Endothelial cell of umbilical vein (primary cell): Measurements from ENCODE around the gene SERPINB2. TPM values are rescaled to one million over a fixed set of nuclear protein-coding genes. Genes with fewer than 3 reads are reported as not detected.

ENCODE experiments used
- BruUV-seq: library from RNA; stranded (reverse); fragments of 400-500 nt; replicated peaks from 2 replicates; lab custom pipeline; 2021; lab: Mats Ljungman, UMichigan
- CTCF ChIA-PET: fragments of 300-600, 350-600 bp; sonication (Branson Sonifier 250); formaldehyde crosslinking; loops from one replicate; lab custom pipeline; 2021; ENCODE audit warnings: antibody characterized with exemption, inconsistent platforms; lab: Charles Lee
- POLR2A ChIA-PET: fragments of 300-600, 350-600 bp; sonication (Branson Sonifier 250); formaldehyde crosslinking; loops from one replicate; lab custom pipeline; 2021; ENCODE audit warnings: antibody characterized with exemption, inconsistent platforms; lab: Charles Lee
- DNase-seq: peaks from one replicate; pipeline ENCODE4 v3.0.0-alpha.2; 2011; ENCODE audit warnings: low read depth, low spot score
- FAIRE-seq: peaks from 2 replicates; lab custom pipeline; 2011; peaks lifted over from hg19 to GRCh38; lab: Jason Lieb, UNC
- H2AFZ ChIP-seq: 2 replicates; pipeline ENCODE4 v1.6.0; 2012; ENCODE audit warnings: low read depth, low read length, control low read depth, inconsistent platforms
- H3K27ac ChIP-seq: 2 replicates; pipeline ENCODE4 v1.5.1; 2011; ENCODE audit warnings: low read depth, mild to moderate bottlenecking, control low read depth, low read length, moderate library complexity; ENCODE audit not compliant: insufficient read depth
- H3K27me3 ChIP-seq, 2 experiments: 2 replicates each; pipeline versions ENCODE4 v1.6.0 to v1.6.1; 2011; ENCODE audit warnings: low read length in 2 of 2, mixed read lengths in 1 of 2; ENCODE audit not compliant: control insufficient read depth in 2 of 2, insufficient read depth in 2 of 2
- H3K36me3 ChIP-seq, 2 experiments: 2 replicates in 1 of 2; 3 replicates in 1 of 2; pipeline ENCODE4 v1.5.1; 2011; ENCODE audit warnings: low read length in 2 of 2, mild to moderate bottlenecking in 1 of 2, moderate library complexity in 1 of 2; ENCODE audit not compliant: control insufficient read depth in 2 of 2, insufficient read depth in 2 of 2; ENCODE audit errors: extremely low read depth in 1 of 2
- H3K4me1 ChIP-seq: 3 replicates; pipeline ENCODE4 v1.5.1; 2011; ENCODE audit warnings: mild to moderate bottlenecking, low read length; ENCODE audit not compliant: control insufficient read depth, insufficient read depth; ENCODE audit errors: extremely low read depth
- H3K4me2 ChIP-seq: 2 replicates; pipeline ENCODE4 v1.6.1; 2011; ENCODE audit warnings: low read length, control low read depth, mixed read lengths; ENCODE audit not compliant: insufficient read depth
- H3K4me3 ChIP-seq, 3 experiments: fragments of 200-600 bp in 1 of 3; sonication (generic), shearing (Covaris generic) in 1 of 3; replicated peaks in 1 of 3; 2 replicates each; pipeline ENCODE4 v1.5.1; 2011 to 2016; ENCODE audit warnings: control low read depth in 3 of 3, low read length in 3 of 3, mild to moderate bottlenecking in 2 of 3, inconsistent platforms in 1 of 3, low read depth in 1 of 3, moderate library complexity in 1 of 3; ENCODE audit not compliant: insufficient read depth in 1 of 3
- H3K79me2 ChIP-seq: 2 replicates; pipeline ENCODE4 v1.6.0; 2012; ENCODE audit warnings: low read length, inconsistent platforms; ENCODE audit not compliant: control insufficient read depth, insufficient read depth
- H3K9ac ChIP-seq: replicated peaks from 2 replicates; pipeline ENCODE3; 2011; ENCODE audit warnings: low read length, control low read depth; ENCODE audit not compliant: insufficient read depth; ENCODE audit errors: extremely low read depth
- H3K9me1 ChIP-seq: replicated peaks from 3 replicates; pipeline ENCODE4 v1.6.0; 2011; ENCODE audit warnings: mild to moderate bottlenecking, low read length; ENCODE audit not compliant: control insufficient read depth, insufficient read depth; ENCODE audit errors: extremely low read depth
- H3K9me3 ChIP-seq: replicated peaks from 2 replicates; pipeline ENCODE4 v1.5.1; 2012; ENCODE audit warnings: low read length, inconsistent platforms; ENCODE audit not compliant: control insufficient read depth, insufficient read depth
- H4K20me1 ChIP-seq: replicated peaks from 2 replicates; pipeline ENCODE3; 2011; ENCODE audit warnings: mild to moderate bottlenecking, low read length; ENCODE audit not compliant: control insufficient read depth, insufficient read depth; ENCODE audit errors: extremely low read depth
- CTCF ChIP-seq, 2 donors: IDR thresholded peaks; 1 replicate in 1 of 2; 2 replicates in 1 of 2; pipeline ENCODE4 v1.5.1; 2011; ENCODE audit warnings: low read length in 2 of 2, mild to moderate bottlenecking in 2 of 2, moderate library complexity in 2 of 2, control low read depth in 1 of 2, inconsistent platforms in 1 of 2, low read depth in 1 of 2; ENCODE audit not compliant: insufficient read depth in 1 of 2; ENCODE audit errors: extremely low read depth in 1 of 2
- EZH2 ChIP-seq: IDR thresholded peaks from 2 replicates; pipeline ENCODE4 v1.6.1; 2012; ENCODE audit warnings: borderline replicate concordance, low read depth, mild to moderate bottlenecking, moderate library complexity, low read length, inconsistent platforms; ENCODE audit not compliant: severe bottlenecking
- FOS ChIP-seq: IDR thresholded peaks from 2 replicates; pipeline ENCODE4 v1.6.1; 2011; ENCODE audit warnings: mild to moderate bottlenecking, low read length, moderate library complexity, borderline replicate concordance; ENCODE audit not compliant: insufficient read depth
- GATA2 ChIP-seq: IDR thresholded peaks from 2 replicates; pipeline ENCODE4 v1.7.0; 2011; ENCODE audit warnings: low read depth, mild to moderate bottlenecking, moderate library complexity, mixed read lengths, low read length; ENCODE audit not compliant: insufficient read length, insufficient read depth
- MAX ChIP-seq: IDR thresholded peaks from 2 replicates; pipeline ENCODE4 v1.6.1; 2011; ENCODE audit not compliant: insufficient read depth, insufficient read length
- MYC ChIP-seq: IDR thresholded peaks from one replicate; pipeline ENCODE4 v1.6.1; 2011; ENCODE audit warnings: mild to moderate bottlenecking, low read depth, low read length
- POLR2A ChIP-seq: IDR thresholded peaks from 2 replicates; pipeline ENCODE4 v1.6.1; 2012; ENCODE audit warnings: low read depth, mild to moderate bottlenecking, control low read depth, low read length
- POLR2AphosphoS5 ChIP-seq: IDR thresholded peaks from 2 replicates; pipeline ENCODE4 v1.6.1; 2012; ENCODE audit warnings: low read depth, mild to moderate bottlenecking, control low read depth, low read length, moderate library complexity; ENCODE audit not compliant: insufficient read depth
- dilution Hi-C: fragments of 300-500 bp; cut with MboI; formaldehyde crosslinking; loops from one replicate; pipeline ENCODE4 v1.15.0; 2019; ENCODE audit warnings: low sequenced_read_pairs; ENCODE audit not compliant: extremely low pct_ligation_motif_present
- intact Hi-C: fragments of 100-400 bp; cut with micrococcal nuclease; formaldehyde crosslinking; loops from one replicate; pipeline ENCODE4 v1.10.0; 2022
- polyA plus RNA-seq, 4 experiments: library from polyadenylated mRNA; depleted of rRNA in 3 of 4; stranded (reverse) in 3 of 4; unstranded in 1 of 4; fragments of >200 nt; gene quantifications; 2 replicates each; pipeline versions ENCODE4 v1.2.1 to v1.2.3, GENCODE V29; 2011 to 2012; ENCODE audit warnings: missing spikeins in 1 of 4
- total RNA-seq: library from RNA; stranded (reverse); gene quantifications from 2 replicates; pipeline ENCODE4 v1.2.3, GENCODE V29; 2021

Gene SERPINB2
- total and polyA plus RNA-seq, 2 donors (not counting 3 experiments of a cell fraction or from before 2014, with no cell fraction given) = 0.24 to 2.5 TPM

- POLR2A ChIA-PET = no interaction called here
- intact Hi-C loops = no loop called here
- TF ChIP-seq MAX (no peak), FOS (no peak), GATA2 (no peak), MYC (no peak), POLR2AphosphoS5 (no peak)
These were observed 43.4 kb downstream of the SERPINB2 start for GRCh38 chr18:63930773-63931354.

GRCh38 chr18:63936156-63936931 is 48.8 kb downstream of the SERPINB2 start:
- Histone ChIP-seq H3K4me3 (peak overlapping the region; percentile 46 to 52 (median 51)), H2AFZ (peak overlapping the region; percentile 96), H3K79me2 (no peaks in the 10 kb centered on the region), H3K27ac (no peak overlapping the region), H3K9me3 (no peaks in the 10 kb centered on the region), H3K27me3 (peaks cover 2 to 9% of the 10 kb centered on the region in 2 experiments), H3K9me1 (no peaks in the 10 kb centered on the region), H3K9ac (peak overlapping the region; percentile 33), H3K4me2 (peak overlapping the region; percentile 80), H3K4me1 (peaks cover 8% of the 10 kb centered on the region), H3K36me3 (no peaks in the 10 kb centered on the region), H4K20me1 (no peaks in the 10 kb centered on the region)
- DNase-seq = peak; percentile 67
- dilution Hi-C loops = no loop called here
- FAIRE-seq = peak; percentile 92
- intact Hi-C loops = loop anchor here (1.0 to 5.0 kb wide), 6 partner anchors 45 to 418 kb away; no protein-coding TSS in a partner anchor
- TF ChIP-seq POLR2A = no peak
- TF ChIP-seq EZH2 = peak; percentile 15
- peak; percentile 4 for TF ChIP-seq GATA2
- TF ChIP-seq POLR2AphosphoS5 = peak; percentile 31
- TF ChIP-seq CTCF (IDR thresholded peaks at IDR 0.05; ENCODE audit: extremely low read depth in 1 of 2, insufficient read depth in 1 of 2, low read depth in 1 of 2, low read length in 2 of 2) = peak; percentile 75 to 78
- BruUV-seq = no TSS peak
- ChIA-PET CTCF (interaction anchor here (0.8 to 5.1 kb wide), 40 partner anchors 8 to 494 kb away, joined by 3 to 112 read pairs (median 4); partner anchors contain the start of gene HMSD), POLR2A (no interaction called here)

More at GRCh38 chr18:63930773-63931354, 43.4 kb downstream of the SERPINB2 start:
- no peaks in the 10 kb centered on the region for H4K20me1 ChIP-seq
- DNase-seq (no peak), FAIRE-seq (no peak)
- no peaks in the 10 kb centered on the region for H3K79me2 ChIP-seq
- H3K27me3 ChIP-seq = peaks cover 3 to 4% of the 10 kb centered on the region in 2 experiments
- no peaks in the 10 kb centered on the region for H3K4me1 ChIP-seq
- dilution Hi-C loops = no loop called here
- CTCF ChIA-PET = no interaction called here
- BruUV-seq = no TSS peak
- no peaks in the 10 kb centered on the region for H3K9me1 ChIP-seq
- no peaks in the 10 kb centered on the region for H3K9me3 ChIP-seq
- no peaks in the 10 kb centered on the region for H3K36me3 ChIP-seq
- no peak overlapping the region for H3K9ac ChIP-seq
- no peak overlapping the region for H3K27ac ChIP-seq
- no peak overlapping the region for H2AFZ ChIP-seq
- H3K4me3 ChIP-seq = no peak overlapping the region
- H3K4me2 ChIP-seq = no peak overlapping the region
